ENCODE data around the gene ACOX3.

ACOX3 gene

DNA sequence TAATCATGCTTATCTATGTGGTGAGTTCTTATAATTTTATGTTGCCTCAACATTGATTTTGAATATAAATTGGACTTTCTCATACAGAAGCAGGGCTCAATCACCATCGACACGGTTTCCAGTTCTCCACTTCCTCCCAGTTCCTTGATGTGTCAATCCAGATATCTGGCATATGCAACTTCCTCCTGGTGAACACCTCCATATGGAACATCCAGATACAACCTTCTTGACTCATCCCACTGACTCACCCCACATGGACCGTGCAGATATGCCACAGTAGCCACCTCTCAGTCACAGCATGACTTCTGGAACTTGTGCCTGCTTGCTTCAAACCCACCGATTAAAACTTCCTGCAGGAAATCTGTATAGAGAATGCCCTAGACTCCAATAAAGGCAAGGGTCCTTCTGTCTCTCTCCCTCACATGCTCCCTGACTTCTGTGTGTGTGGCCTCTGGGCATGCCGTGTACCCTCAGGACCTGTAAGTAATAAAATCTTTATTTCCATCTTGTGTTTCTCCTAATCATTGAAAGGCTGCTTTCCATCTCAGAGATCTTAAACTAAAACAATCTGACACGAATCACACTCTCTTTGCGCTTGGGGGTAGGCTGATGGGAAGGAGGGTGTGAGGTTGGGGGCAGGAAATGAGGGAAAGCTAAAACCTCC, 104.0 kb downstream of the ACOX3 start:
- no peak for TF ChIP-seq CTCF (IDR thresholded peaks at IDR 0.05; ENCODE audit: control insufficient read depth, insufficient read depth, low read depth, low read length, missing control alignments)
- DNase-seq (ENCODE audit: low read depth), result no peak
- H3K4me3 ChIP-seq (ENCODE audit: control insufficient read depth, low read depth, low read length), result no peak overlapping the region

GRCh38 chr4:8335848-8336247, 104.7 kb downstream of the ACOX3 start:
- no peak for TF ChIP-seq CTCF (IDR thresholded peaks at IDR 0.05; ENCODE audit: control insufficient read depth, insufficient read depth, low read depth, low read length, missing control alignments)
- no peak overlapping the region for H3K4me3 ChIP-seq (ENCODE audit: control insufficient read depth, low read depth, low read length)
- DNase-seq (ENCODE audit: low read depth), result no peak

DNA sequence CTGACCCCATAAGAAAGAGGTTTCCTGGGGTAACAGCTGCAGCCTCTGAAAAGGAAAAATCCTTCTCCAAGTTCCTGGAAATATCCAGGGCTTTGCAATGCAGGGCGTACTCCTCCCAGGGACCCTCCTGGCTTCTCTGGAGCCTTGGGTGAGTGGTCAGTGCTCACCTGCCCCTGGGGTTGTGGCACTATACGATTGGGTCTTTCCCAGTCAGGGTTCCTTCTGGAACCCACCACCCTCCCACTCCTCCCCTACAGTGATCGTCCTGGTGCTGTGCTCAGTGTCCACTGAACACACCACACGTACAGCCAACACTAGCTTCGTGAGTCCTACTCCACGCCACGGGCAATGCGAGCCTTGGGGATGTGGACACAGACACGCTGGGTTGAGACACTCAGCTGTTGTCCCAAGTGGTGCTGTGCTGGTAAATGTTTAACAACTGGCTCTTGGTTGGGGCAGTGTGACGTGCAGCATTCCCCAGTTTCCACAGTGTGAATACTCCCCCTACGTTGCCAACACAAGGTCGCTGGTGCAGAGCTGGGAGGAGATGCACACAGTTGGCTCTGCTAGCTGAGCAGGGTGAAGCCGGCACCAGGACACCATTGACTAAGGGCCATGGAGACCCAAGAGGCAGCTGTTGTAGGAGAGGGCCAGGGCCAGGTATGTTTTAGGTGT, 105.6 kb downstream of the ACOX3 start:
- no peak for TF ChIP-seq CTCF (IDR thresholded peaks at IDR 0.05; ENCODE audit: control insufficient read depth, insufficient read depth, low read depth, low read length, missing control alignments)
- no peak overlapping the region for H3K4me3 ChIP-seq (ENCODE audit: control insufficient read depth, low read depth, low read length)
- DNase-seq (ENCODE audit: low read depth), result no peak

DNA sequence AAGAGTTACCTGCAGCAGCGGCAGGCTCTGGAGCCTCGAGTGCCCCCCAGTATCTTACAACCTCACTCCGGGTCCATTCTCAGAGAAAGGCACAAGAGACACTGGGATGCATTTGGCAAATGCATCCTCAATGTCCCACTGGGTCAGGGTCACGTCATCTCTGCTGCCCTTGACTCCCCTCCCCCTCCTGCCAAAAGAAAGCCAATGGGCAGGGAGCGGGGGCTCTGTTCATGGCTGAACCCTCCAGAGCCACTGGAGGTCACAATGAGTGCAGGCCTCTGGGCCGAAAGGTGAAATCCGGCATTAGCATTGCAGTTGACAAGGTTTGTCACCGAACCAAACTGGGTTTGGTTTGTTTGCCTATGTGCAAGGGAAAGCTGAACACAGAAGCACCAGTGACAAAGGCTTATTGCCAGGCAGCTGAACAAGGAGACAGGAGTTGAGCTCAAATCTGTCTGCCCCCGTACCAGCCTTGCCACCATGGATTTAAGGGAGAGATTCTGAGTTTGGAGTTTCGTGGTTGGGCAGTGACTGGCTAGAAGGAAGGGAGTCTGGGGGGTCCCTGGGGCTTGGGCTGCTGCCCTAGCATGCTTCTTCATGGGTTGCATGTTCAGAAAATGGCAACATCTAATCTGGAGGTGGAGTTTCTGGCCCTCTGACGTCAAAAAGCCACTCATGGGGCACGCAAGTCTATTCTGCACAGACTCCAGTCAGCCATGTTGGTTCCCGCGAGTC, 106.6 kb downstream of the ACOX3 start:
- TF ChIP-seq CTCF (IDR thresholded peaks at IDR 0.05; ENCODE audit: control insufficient read depth, insufficient read depth, low read depth, low read length, missing control alignments), result no peak
- DNase-seq (ENCODE audit: low read depth), result no peak
- H3K4me3 ChIP-seq (ENCODE audit: control insufficient read depth, low read depth, low read length), result no peak overlapping the region

GRCh38 chr4:8332891-8333331, 107.6 kb downstream of the ACOX3 start:
- no peak for TF ChIP-seq CTCF (IDR thresholded peaks at IDR 0.05; ENCODE audit: control insufficient read depth, insufficient read depth, low read depth, low read length, missing control alignments)
- no peak for DNase-seq (ENCODE audit: low read depth)
- no peak overlapping the region for H3K4me3 ChIP-seq (ENCODE audit: control insufficient read depth, low read depth, low read length)

DNA sequence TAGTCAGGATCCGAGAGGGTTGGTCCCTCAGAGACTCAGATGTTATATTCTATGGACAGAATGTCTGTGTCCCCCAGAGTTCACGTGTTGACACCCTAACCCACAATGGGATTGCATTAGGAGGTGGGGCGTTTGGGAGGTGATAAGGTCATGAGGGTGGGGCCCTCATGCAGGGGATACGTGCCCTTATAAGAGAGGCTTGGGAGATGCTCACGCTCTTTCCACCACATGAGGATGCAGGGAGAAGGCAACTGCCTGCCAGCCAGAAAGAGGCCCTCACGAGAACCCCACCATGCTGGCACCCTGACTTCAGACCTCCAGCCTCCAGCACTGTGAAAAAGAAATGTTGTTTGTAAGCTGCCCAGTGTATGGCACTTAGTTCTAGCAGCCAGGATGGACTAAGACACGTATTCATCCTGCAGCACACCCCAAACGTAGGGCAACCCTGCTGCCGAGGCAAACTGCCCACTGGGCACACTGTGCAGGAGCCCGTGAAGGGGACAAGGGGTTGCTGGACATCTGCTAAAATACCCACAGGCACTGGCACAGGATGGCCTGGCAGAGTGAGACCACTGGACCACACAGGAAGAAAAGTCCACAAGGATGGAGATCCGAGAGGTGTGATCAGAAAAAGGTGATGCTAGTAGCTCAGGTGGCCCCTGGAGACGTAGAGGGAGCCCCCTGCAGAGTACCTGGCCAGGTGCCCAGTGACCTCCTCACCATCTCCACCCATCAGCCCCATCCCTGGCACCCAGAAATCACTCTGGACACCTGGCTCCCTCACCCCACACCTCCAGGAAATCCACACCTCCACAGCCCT, 108.3 kb downstream of the ACOX3 start:
- H3K4me3 ChIP-seq (ENCODE audit: control insufficient read depth, low read depth, low read length), result no peak overlapping the region
- DNase-seq (ENCODE audit: low read depth), result no peak
- no peak for TF ChIP-seq CTCF (IDR thresholded peaks at IDR 0.05; ENCODE audit: control insufficient read depth, insufficient read depth, low read depth, low read length, missing control alignments)

Measured in AG09309 (cell line).